ENCODE measurements around the gene EXOSC7.
"Not testable (repeated sequence)": the region's sequence is repeated elsewhere in the genome, so short reads cannot be mapped to it uniquely, and the experiment has no call there.

Gene EXOSC7

GRCh38 chr3:44983484-44983941 lies 7.5 kb downstream of the EXOSC7 start:
- H3K27ac ChIP-seq (ENCODE audit: low read length) = no peak overlapping the region
- H3K27me3 ChIP-seq (ENCODE audit: control insufficient read depth, insufficient read depth, low read length) = no peaks in the 10 kb centered on the region
- H3K9me3 ChIP-seq (ENCODE audit: control insufficient read depth, low read depth, low read length) = no peaks in the 10 kb centered on the region
- peaks cover 2% of the 10 kb centered on the region for H3K4me1 ChIP-seq (ENCODE audit: control insufficient read depth, low read depth, low read length)
- H3K9ac ChIP-seq (ENCODE audit: low read length) = no peak overlapping the region
- no peak overlapping the region for H3K4me3 ChIP-seq (ENCODE audit: low read length)
- no peaks in the 10 kb centered on the region for H3K36me3 ChIP-seq (ENCODE audit: control insufficient read depth, low read depth, low read length)

- Histone ChIP-seq H3K9ac (ENCODE audit: low read length) (no peak overlapping the region), H3K27ac (ENCODE audit: low read length) (no peak overlapping the region), H3K4me3 (ENCODE audit: low read length) (no peak overlapping the region), H3K4me1 (ENCODE audit: control insufficient read depth, low read depth, low read length) (peaks cover 8% of the 10 kb centered on the region), H3K27me3 (ENCODE audit: control insufficient read depth, insufficient read depth, low read length) (no peaks in the 10 kb centered on the region), H3K9me3 (ENCODE audit: control insufficient read depth, low read depth, low read length) (no peaks in the 10 kb centered on the region), H3K36me3 (ENCODE audit: control insufficient read depth, low read depth, low read length) (peaks cover 6% of the 10 kb centered on the region)
Observed at GRCh38 chr3:44984335-44984734, 8.3 kb downstream of the EXOSC7 start.

GRCh38 chr3:44986330-44986729 lies 10.3 kb downstream of the EXOSC7 start:
- H3K27me3 ChIP-seq (ENCODE audit: control insufficient read depth, insufficient read depth, low read length); H3K27ac ChIP-seq (ENCODE audit: low read length); H3K9me3 ChIP-seq (ENCODE audit: control insufficient read depth, low read depth, low read length); H3K9ac ChIP-seq (ENCODE audit: low read length); H3K4me1 ChIP-seq (ENCODE audit: control insufficient read depth, low read depth, low read length); H3K4me3 ChIP-seq (ENCODE audit: low read length): not testable (repeated sequence)
- H3K36me3 ChIP-seq (ENCODE audit: control insufficient read depth, low read depth, low read length) = peaks cover 25% of the 10 kb centered on the region

- peaks cover 8% of the 10 kb centered on the region for H3K4me1 ChIP-seq (ENCODE audit: control insufficient read depth, low read depth, low read length)
- no peaks in the 10 kb centered on the region for H3K27me3 ChIP-seq (ENCODE audit: control insufficient read depth, insufficient read depth, low read length)
- H3K36me3 ChIP-seq (ENCODE audit: control insufficient read depth, low read depth, low read length) = peaks cover 30% of the 10 kb centered on the region
- H3K4me3 ChIP-seq (ENCODE audit: low read length) = no peak overlapping the region
- H3K9me3 ChIP-seq (ENCODE audit: control insufficient read depth, low read depth, low read length) = no peaks in the 10 kb centered on the region
- H3K9ac ChIP-seq (ENCODE audit: low read length) = no peak overlapping the region
- no peak overlapping the region for H3K27ac ChIP-seq (ENCODE audit: low read length)
Observed at GRCh38 chr3:44987332-44987731, 11.3 kb downstream of the EXOSC7 start.

GRCh38 chr3:44988073-44988472 lies 12.0 kb downstream of the EXOSC7 start:
- Histone ChIP-seq H3K4me3 (ENCODE audit: low read length) (no peak overlapping the region), H3K36me3 (ENCODE audit: control insufficient read depth, low read depth, low read length) (peaks cover 34% of the 10 kb centered on the region), H3K9ac (ENCODE audit: low read length) (no peak overlapping the region), H3K27ac (ENCODE audit: low read length) (no peak overlapping the region), H3K27me3 (ENCODE audit: control insufficient read depth, insufficient read depth, low read length) (no peaks in the 10 kb centered on the region), H3K4me1 (ENCODE audit: control insufficient read depth, low read depth, low read length) (peaks cover 12% of the 10 kb centered on the region), H3K9me3 (ENCODE audit: control insufficient read depth, low read depth, low read length) (no peaks in the 10 kb centered on the region)

- Histone ChIP-seq H3K27me3 (ENCODE audit: control insufficient read depth, insufficient read depth, low read length) (no peaks in the 10 kb centered on the region), H3K36me3 (ENCODE audit: control insufficient read depth, low read depth, low read length) (peaks cover 36% of the 10 kb centered on the region), H3K9me3 (ENCODE audit: control insufficient read depth, low read depth, low read length) (no peaks in the 10 kb centered on the region)
Observed at GRCh38 chr3:44989141-44989540, 13.1 kb downstream of the EXOSC7 start.

GRCh38 chr3:44989636-44990373 lies 13.8 kb downstream of the EXOSC7 start:
- Histone ChIP-seq H3K36me3 (ENCODE audit: control insufficient read depth, low read depth, low read length) (peaks cover 36% of the 10 kb centered on the region), H3K9ac (ENCODE audit: low read length) (no peak overlapping the region), H3K9me3 (ENCODE audit: control insufficient read depth, low read depth, low read length) (no peaks in the 10 kb centered on the region), H3K27me3 (ENCODE audit: control insufficient read depth, insufficient read depth, low read length) (no peaks in the 10 kb centered on the region), H3K4me3 (ENCODE audit: low read length) (no peak overlapping the region), H3K4me1 (ENCODE audit: control insufficient read depth, low read depth, low read length) (peaks cover 26% of the 10 kb centered on the region), H3K27ac (ENCODE audit: low read length) (no peak overlapping the region)

More at GRCh38 chr3:44989141-44989540, 13.1 kb downstream of the EXOSC7 start:
- Histone ChIP-seq H3K4me1 (ENCODE audit: control insufficient read depth, low read depth, low read length) (peaks cover 21% of the 10 kb centered on the region), H3K4me3 (ENCODE audit: low read length) (no peak overlapping the region), H3K9ac (ENCODE audit: low read length) (no peak overlapping the region), H3K27ac (ENCODE audit: low read length) (no peak overlapping the region)

GRCh38 chr3:44991326-44991725 lies 15.3 kb downstream of the EXOSC7 start:
- Histone ChIP-seq H3K36me3 (ENCODE audit: control insufficient read depth, low read depth, low read length) (peaks cover 48% of the 10 kb centered on the region), H3K4me1 (ENCODE audit: control insufficient read depth, low read depth, low read length) (peaks cover 26% of the 10 kb centered on the region), H3K9me3 (ENCODE audit: control insufficient read depth, low read depth, low read length) (no peaks in the 10 kb centered on the region), H3K9ac (ENCODE audit: low read length) (no peak overlapping the region), H3K27me3 (ENCODE audit: control insufficient read depth, insufficient read depth, low read length) (no peaks in the 10 kb centered on the region), H3K27ac (ENCODE audit: low read length) (no peak overlapping the region), H3K4me3 (ENCODE audit: low read length) (no peak overlapping the region)

- H3K9me3 ChIP-seq (ENCODE audit: control insufficient read depth, low read depth, low read length) = no peaks in the 10 kb centered on the region
- peak overlapping the region; percentile 10 for H3K27ac ChIP-seq (ENCODE audit: low read length)
- peaks cover 63% of the 10 kb centered on the region for H3K36me3 ChIP-seq (ENCODE audit: control insufficient read depth, low read depth, low read length)
- no peak overlapping the region for H3K9ac ChIP-seq (ENCODE audit: low read length)
- no peaks in the 10 kb centered on the region for H3K27me3 ChIP-seq (ENCODE audit: control insufficient read depth, insufficient read depth, low read length)
- peaks cover 26% of the 10 kb centered on the region for H3K4me1 ChIP-seq (ENCODE audit: control insufficient read depth, low read depth, low read length)
- H3K4me3 ChIP-seq (ENCODE audit: low read length) = no peak overlapping the region
Observed at GRCh38 chr3:44992555-44993470, 16.8 kb downstream of the EXOSC7 start.

GRCh38 chr3:44993471-44994205 lies 17.6 kb downstream of the EXOSC7 start:
- Histone ChIP-seq H3K9me3 (ENCODE audit: control insufficient read depth, low read depth, low read length) (no peaks in the 10 kb centered on the region), H3K27ac (ENCODE audit: low read length) (no peak overlapping the region), H3K36me3 (ENCODE audit: control insufficient read depth, low read depth, low read length) (peaks cover 70% of the 10 kb centered on the region), H3K4me3 (ENCODE audit: low read length) (peak overlapping the region; percentile 3), H3K4me1 (ENCODE audit: control insufficient read depth, low read depth, low read length) (peaks cover 23% of the 10 kb centered on the region), H3K9ac (ENCODE audit: low read length) (no peak overlapping the region), H3K27me3 (ENCODE audit: control insufficient read depth, insufficient read depth, low read length) (no peaks in the 10 kb centered on the region)

- H3K36me3 ChIP-seq (ENCODE audit: control insufficient read depth, low read depth, low read length) = peaks cover 72% of the 10 kb centered on the region
Observed at GRCh38 chr3:44995142-44995770, 19.2 kb downstream of the EXOSC7 start.

More at GRCh38 chr3:44995142-44995770, 19.2 kb downstream of the EXOSC7 start:
- H3K27me3 ChIP-seq (ENCODE audit: control insufficient read depth, insufficient read depth, low read length) = no peaks in the 10 kb centered on the region
- H3K4me3 ChIP-seq (ENCODE audit: low read length) = no peak overlapping the region
- no peaks in the 10 kb centered on the region for H3K9me3 ChIP-seq (ENCODE audit: control insufficient read depth, low read depth, low read length)
- H3K27ac ChIP-seq (ENCODE audit: low read length) = no peak overlapping the region
- peaks cover 18% of the 10 kb centered on the region for H3K4me1 ChIP-seq (ENCODE audit: control insufficient read depth, low read depth, low read length)
- H3K9ac ChIP-seq (ENCODE audit: low read length) = no peak overlapping the region

Measured in iPS-18a (cell line).